Suprapubic skin (tissue), 4 donors: ENCODE results near the gene ZNF506. TPM values are rescaled to one million over a fixed set of nuclear protein-coding genes. Genes with fewer than 3 reads are reported as not detected.
"Not testable (repeated sequence)": the region's sequence is repeated elsewhere in the genome, so short reads cannot be mapped to it uniquely, and the experiment has no call there.

ENCODE experiments used
- DNase-seq, 2 donors: peaks; one replicate each; pipeline ENCODE4 v3.0.0-alpha.2; 2019; ENCODE audit warnings: low spot score in 2 of 2
- H3K27ac ChIP-seq: fragments of 200-600 bp; sonication (generic); one replicate; pipeline ENCODE4 v1.5.1; 2019
- H3K27me3 ChIP-seq: fragments of 200-600 bp; sonication (generic); one replicate; pipeline ENCODE4 v1.5.1; 2019
- H3K36me3 ChIP-seq: fragments of 200-600 bp; sonication (generic); one replicate; pipeline ENCODE4 v1.5.1; 2019
- H3K4me1 ChIP-seq: fragments of 200-600 bp; sonication (generic); one replicate; pipeline ENCODE4 v1.5.1; 2019
- H3K4me3 ChIP-seq: fragments of 200-600 bp; sonication (generic); one replicate; pipeline ENCODE4 v1.5.1; 2019; ENCODE audit warnings: mild to moderate bottlenecking
- H3K9me3 ChIP-seq: fragments of 200-600 bp; sonication (generic); one replicate; pipeline ENCODE4 v1.5.1; 2019
- EP300 ChIP-seq: sonication (generic); formaldehyde crosslinking; IDR thresholded peaks from one replicate; pipeline ENCODE4 v1.6.1; 2017; ENCODE audit warnings: antibody characterized with exemption
- POLR2A ChIP-seq, 2 donors: fragments of 450-650 bp; IDR thresholded peaks; one replicate each; pipeline ENCODE4 v1.6.1; 2017; ENCODE audit warnings: antibody characterized with exemption in 2 of 2, mild to moderate bottlenecking in 2 of 2, moderate library complexity in 2 of 2
- POLR2AphosphoS5 ChIP-seq, 3 donors: sonication (generic); formaldehyde crosslinking; IDR thresholded peaks; one replicate each; pipeline ENCODE4 v1.6.1; 2017; ENCODE audit warnings: antibody characterized with exemption in 3 of 3
- WGBS: methylation state at CpG from one replicate; pipeline ENCODE4 v1.1.5; 2018; 5-methylcytosine and 5-hydroxymethylcytosine counted together
- total RNA-seq, 4 donors: library from RNA; depleted of rRNA; stranded (reverse); fragments of >200 nt; gene quantifications; one replicate each; pipeline ENCODE4 v1.1.0, GENCODE V29; 2016
- TF ChIP-seq, protein P1 (sequence below), 2 donors: fragments of 200-600 bp in 1 of 2; fragments of 450-650 bp in 1 of 2; sonication (generic) in 1 of 2; IDR thresholded peaks; one replicate each; pipeline ENCODE4 v1.5.1; 2016 to 2019; ENCODE audit warnings: antibody characterized with exemption in 2 of 2, mild to moderate bottlenecking in 1 of 2, moderate library complexity in 1 of 2

Gene ZNF506
- 10 to 100 TPM; 29.1 to 72.7 (median 48.8) TPM for total RNA-seq

- Histone ChIP-seq H3K36me3 (no peaks in the 10 kb centered on the region), H3K4me1 (peaks cover 14% of the 10 kb centered on the region), H3K4me3 (peak within 1 kb of the TSS; percentile 68), H3K9me3 (no peaks in the 10 kb centered on the region), H3K27me3 (no peaks in the 10 kb centered on the region), H3K27ac (peak within 1 kb of the TSS; percentile 91)
- 0% methylated on average over 20 of the region's 28 CpGs for WGBS
- TF ChIP-seq POLR2AphosphoS5 (IDR thresholded peaks at IDR 0.05): peak; percentile 81 to 89 (median 81)
- TF ChIP-seq, protein P1, sequence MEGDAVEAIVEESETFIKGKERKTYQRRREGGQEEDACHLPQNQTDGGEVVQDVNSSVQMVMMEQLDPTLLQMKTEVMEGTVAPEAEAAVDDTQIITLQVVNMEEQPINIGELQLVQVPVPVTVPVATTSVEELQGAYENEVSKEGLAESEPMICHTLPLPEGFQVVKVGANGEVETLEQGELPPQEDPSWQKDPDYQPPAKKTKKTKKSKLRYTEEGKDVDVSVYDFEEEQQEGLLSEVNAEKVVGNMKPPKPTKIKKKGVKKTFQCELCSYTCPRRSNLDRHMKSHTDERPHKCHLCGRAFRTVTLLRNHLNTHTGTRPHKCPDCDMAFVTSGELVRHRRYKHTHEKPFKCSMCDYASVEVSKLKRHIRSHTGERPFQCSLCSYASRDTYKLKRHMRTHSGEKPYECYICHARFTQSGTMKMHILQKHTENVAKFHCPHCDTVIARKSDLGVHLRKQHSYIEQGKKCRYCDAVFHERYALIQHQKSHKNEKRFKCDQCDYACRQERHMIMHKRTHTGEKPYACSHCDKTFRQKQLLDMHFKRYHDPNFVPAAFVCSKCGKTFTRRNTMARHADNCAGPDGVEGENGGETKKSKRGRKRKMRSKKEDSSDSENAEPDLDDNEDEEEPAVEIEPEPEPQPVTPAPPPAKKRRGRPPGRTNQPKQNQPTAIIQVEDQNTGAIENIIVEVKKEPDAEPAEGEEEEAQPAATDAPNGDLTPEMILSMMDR (IDR thresholded peaks at IDR 0.05): no peak
- no peak for TF ChIP-seq EP300
- TF ChIP-seq POLR2A (IDR thresholded peaks at IDR 0.05): peak; percentile 87 to 97
- DNase-seq: peak; percentile 99 to 100
These were observed at the start of gene ZNF506 for GRCh38 chr19:19821366-19821951. Gene ZNF506, minus strand, starts transcription at chr19:19821750. Its CDS starts 147 bp downstream, at chr19:19821603.

DNA sequence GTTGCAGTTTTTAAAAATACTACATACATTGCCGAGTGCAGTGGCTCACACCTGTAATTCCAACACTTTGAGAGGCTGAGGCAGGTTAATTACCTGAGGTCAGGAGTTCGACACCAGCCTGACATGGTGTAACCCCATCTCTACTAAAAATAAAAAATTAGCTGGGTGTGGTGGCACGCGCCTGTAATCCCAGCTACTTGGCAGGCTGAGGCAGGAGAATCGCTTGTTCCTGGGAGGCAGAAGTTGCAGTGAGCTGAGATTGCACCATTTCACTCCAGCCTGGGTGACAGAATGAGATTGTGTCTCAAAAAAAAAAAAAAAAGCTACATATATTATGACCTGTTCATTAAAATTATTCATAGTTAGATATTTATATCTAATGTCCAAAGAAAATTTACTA, 48.5 kb upstream of the ZNF506 start:
- not testable (repeated sequence) for H3K4me3 ChIP-seq
- H3K4me1 ChIP-seq: peaks cover 27% of the 10 kb centered on the region

GRCh38 chr19:19866611-19867248, 45.2 kb upstream of the ZNF506 start:
- peaks cover 27% of the 10 kb centered on the region for H3K4me1 ChIP-seq
- no peaks in the 10 kb centered on the region for H3K27me3 ChIP-seq
- H3K9me3 ChIP-seq: no peaks in the 10 kb centered on the region
- H3K27ac ChIP-seq: peak overlapping the region; percentile 91
- no peak for DNase-seq
- WGBS: 3% methylated on average over 23 of the region's 23 CpGs
- TF ChIP-seq, protein P1 (IDR thresholded peaks at IDR 0.05): no peak
- no peak for TF ChIP-seq EP300
- no peak for TF ChIP-seq POLR2A (IDR thresholded peaks at IDR 0.05)
- TF ChIP-seq POLR2AphosphoS5 (IDR thresholded peaks at IDR 0.05): no peak
- peak overlapping the region; percentile 64 for H3K4me3 ChIP-seq
- peaks cover 4% of the 10 kb centered on the region for H3K36me3 ChIP-seq

More for the DNA sequence above, 48.5 kb upstream of the ZNF506 start:
- 60% methylated on average over 5 of the region's 5 CpGs for WGBS
- not testable (repeated sequence) for H3K27ac ChIP-seq, DNase-seq, H3K27me3 ChIP-seq, H3K9me3 ChIP-seq
- peaks cover 13% of the 10 kb centered on the region for H3K36me3 ChIP-seq

DNA sequence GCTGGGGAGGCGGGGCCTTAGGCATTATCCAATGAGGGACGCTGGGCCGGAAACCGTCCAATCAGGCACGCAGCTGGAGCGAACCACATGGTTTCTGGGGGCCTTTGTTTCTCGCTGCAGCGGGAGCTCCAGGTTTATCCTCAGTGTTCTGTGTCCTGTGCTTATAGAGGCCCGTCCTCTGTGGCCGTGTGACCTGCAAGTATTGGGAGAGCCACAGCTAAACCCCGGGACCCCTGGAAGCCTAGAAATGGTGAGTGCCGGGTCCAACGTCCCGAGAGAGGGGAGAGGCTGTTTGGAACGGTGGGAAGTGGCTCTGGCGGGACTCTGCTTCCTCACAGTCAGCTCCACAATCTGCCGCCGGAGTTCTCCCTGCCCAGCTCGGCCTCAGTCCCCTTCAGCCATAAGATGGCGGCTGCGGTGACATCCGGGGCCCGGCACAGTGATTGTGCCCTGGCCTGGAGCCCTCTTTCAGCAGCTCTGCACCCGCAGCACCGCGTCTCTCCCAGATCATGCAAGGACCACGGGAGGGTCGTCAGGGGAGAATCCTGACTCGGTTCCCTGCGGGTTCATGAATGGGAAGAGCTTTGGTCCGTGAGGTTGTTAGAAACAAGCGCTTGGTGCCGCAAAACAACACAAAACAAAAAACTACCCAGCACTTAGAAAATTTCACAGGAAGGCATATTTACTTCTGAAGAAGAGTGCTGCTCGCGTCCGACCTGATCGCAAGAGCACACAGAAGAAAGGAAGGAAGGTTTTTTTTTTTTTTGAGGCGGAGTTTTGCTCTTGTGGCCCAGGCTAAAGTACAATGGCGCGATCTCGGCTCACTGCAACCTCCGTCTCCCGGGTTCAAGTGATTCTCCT, 44.4 kb upstream of the ZNF506 start, which contains the start of gene ZNF253:
ZNF253 (plus strand) TSS at position 133 of the 861 bp plus-strand sequence; CDS start at position 248, 115 bp downstream.
- Histone ChIP-seq H3K4me3 (peak within 1 kb of the TSS; percentile 64), H3K36me3 (no peaks in the 10 kb centered on the region), H3K27ac (peak within 1 kb of the TSS; percentile 91), H3K27me3 (no peaks in the 10 kb centered on the region), H3K4me1 (peaks cover 27% of the 10 kb centered on the region), H3K9me3 (no peaks in the 10 kb centered on the region)
- under 1% methylated on average over 36 of the region's 43 CpGs for WGBS
- peak; percentile 22 to 66 (median 65) for TF ChIP-seq POLR2AphosphoS5 (IDR thresholded peaks at IDR 0.05)
- TF ChIP-seq POLR2A (IDR thresholded peaks at IDR 0.05): peak; percentile 54 to 86
- no peak for TF ChIP-seq EP300
- peak; percentile 98 to 99 for DNase-seq

GRCh38 chr19:19860756-19861390, 39.3 kb upstream of the ZNF506 start:
- H3K27ac ChIP-seq: no peak overlapping the region
- 15% methylated on average over 9 of the region's 29 CpGs for WGBS
- no peaks in the 10 kb centered on the region for H3K36me3 ChIP-seq
- TF ChIP-seq, protein P1 (IDR thresholded peaks at IDR 0.05): no peak
- no peak for TF ChIP-seq EP300
- no peak for TF ChIP-seq POLR2AphosphoS5 (IDR thresholded peaks at IDR 0.05)
- no peak for TF ChIP-seq POLR2A (IDR thresholded peaks at IDR 0.05)
- no peaks in the 10 kb centered on the region for H3K9me3 ChIP-seq
- H3K27me3 ChIP-seq: peaks cover 5% of the 10 kb centered on the region
- H3K4me1 ChIP-seq: no peaks in the 10 kb centered on the region
- no peak overlapping the region for H3K4me3 ChIP-seq
- DNase-seq: no peak
